Mammary epithelial cell (primary cell): ENCODE data around the gene KHK.

Experiments used
- EZH2 ChIP-seq: IDR thresholded peaks from 2 replicates; pipeline ENCODE4 v1.6.1; 2012; ENCODE audit warnings: low read length, inconsistent platforms, borderline replicate concordance
- TF ChIP-seq, protein P1 (sequence below), 2 donors: IDR thresholded peaks in 1 of 2; conservative IDR thresholded peaks in 1 of 2; 2 replicates each; pipeline ENCODE4 v1.5.1; 2011 to 2012; ENCODE audit warnings: inconsistent platforms in 2 of 2, low read length in 2 of 2, mild to moderate bottlenecking in 2 of 2, control low read depth in 1 of 2, low read depth in 1 of 2; ENCODE audit not compliant: insufficient read depth in 1 of 2; ENCODE audit errors: extremely low read depth in 1 of 2

DNA sequence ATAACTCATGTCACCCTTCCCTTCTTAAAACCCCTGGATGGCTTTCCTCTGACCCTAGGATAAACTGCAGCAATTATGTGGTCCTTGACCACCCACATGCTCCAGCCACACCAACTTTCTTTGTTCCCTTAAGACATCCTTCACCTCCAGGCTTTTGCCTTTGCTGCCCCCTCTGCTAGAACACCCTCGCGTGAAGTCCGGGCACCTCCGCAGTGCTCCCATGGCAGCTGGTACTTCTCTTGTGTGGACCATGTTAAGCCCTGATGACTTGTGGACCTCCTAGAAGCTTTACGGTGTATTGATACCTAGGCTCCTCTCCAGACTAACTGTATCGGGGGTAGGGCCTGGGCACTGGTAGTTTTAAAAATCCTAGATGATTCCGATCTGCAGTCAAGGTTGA lies 36.2 kb downstream of the KHK start:
- TF ChIP-seq, protein P1, sequence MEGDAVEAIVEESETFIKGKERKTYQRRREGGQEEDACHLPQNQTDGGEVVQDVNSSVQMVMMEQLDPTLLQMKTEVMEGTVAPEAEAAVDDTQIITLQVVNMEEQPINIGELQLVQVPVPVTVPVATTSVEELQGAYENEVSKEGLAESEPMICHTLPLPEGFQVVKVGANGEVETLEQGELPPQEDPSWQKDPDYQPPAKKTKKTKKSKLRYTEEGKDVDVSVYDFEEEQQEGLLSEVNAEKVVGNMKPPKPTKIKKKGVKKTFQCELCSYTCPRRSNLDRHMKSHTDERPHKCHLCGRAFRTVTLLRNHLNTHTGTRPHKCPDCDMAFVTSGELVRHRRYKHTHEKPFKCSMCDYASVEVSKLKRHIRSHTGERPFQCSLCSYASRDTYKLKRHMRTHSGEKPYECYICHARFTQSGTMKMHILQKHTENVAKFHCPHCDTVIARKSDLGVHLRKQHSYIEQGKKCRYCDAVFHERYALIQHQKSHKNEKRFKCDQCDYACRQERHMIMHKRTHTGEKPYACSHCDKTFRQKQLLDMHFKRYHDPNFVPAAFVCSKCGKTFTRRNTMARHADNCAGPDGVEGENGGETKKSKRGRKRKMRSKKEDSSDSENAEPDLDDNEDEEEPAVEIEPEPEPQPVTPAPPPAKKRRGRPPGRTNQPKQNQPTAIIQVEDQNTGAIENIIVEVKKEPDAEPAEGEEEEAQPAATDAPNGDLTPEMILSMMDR (conservative IDR thresholded peaks at IDR 0.05 in 1 of 2, IDR thresholded peaks at IDR 0.05 in 1 of 2; ENCODE audit: extremely low read depth in 1 of 2, insufficient read depth in 1 of 2, low read depth in 1 of 2, low read length in 2 of 2): no peak
- no peak for TF ChIP-seq EZH2
